Stimulated activated CD4-positive, alpha-beta T cell treated with anti-CD3 and anti-CD28 coated beads, Interleukin-4, amount 100 ng/mL, for 48 hours (primary cell): ENCODE results near the gene TAGLN2.

Experiments used
- DNase-seq, 2 donors: peaks; one replicate each; pipeline ENCODE4 v3.0.0-alpha.2; 2020; ENCODE audit warnings: low read depth in 2 of 2

TAGLN2 gene

DNA sequence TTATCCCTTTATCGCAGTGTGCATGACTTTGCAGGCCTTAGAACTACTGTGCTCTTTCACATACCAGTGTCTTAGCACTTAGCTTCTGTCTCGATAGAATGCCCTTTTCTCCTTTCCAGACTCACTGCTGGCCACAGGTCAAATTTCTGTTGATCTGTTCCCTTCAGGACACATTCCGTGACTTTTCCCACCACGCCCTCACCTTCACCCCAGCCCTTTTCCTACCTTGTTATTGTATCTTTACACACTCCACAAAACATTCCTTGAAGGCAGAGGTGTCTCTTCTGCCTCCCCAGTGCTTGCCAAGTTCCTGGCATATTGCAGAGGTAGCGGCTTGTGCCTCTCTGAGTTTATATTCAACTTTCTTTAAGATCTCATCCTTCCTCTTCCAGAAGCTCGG, 23.8 kb upstream of the TAGLN2 start:
- no peak for DNase-seq

DNA sequence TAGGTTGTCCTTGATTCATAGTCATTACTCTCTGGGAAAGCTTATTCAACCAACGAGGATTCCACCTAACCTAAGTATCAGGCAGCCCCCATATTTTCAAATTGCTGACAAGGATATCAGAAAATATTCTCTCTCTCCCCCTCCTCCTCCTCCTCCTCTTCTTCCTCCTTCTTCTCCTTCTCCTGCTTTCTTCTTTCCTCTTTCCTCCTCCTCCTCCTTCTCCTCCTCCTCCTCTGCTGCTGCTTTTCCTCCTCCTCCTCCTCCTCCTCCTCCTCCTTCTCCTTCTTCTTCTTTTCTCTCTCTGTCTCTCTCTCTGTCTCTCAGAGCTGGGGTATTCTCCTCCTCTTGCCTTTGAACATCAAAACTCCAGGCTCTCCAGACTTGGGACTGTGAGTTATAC, 22.6 kb upstream of the TAGLN2 start:
- DNase-seq = no peak

DNA sequence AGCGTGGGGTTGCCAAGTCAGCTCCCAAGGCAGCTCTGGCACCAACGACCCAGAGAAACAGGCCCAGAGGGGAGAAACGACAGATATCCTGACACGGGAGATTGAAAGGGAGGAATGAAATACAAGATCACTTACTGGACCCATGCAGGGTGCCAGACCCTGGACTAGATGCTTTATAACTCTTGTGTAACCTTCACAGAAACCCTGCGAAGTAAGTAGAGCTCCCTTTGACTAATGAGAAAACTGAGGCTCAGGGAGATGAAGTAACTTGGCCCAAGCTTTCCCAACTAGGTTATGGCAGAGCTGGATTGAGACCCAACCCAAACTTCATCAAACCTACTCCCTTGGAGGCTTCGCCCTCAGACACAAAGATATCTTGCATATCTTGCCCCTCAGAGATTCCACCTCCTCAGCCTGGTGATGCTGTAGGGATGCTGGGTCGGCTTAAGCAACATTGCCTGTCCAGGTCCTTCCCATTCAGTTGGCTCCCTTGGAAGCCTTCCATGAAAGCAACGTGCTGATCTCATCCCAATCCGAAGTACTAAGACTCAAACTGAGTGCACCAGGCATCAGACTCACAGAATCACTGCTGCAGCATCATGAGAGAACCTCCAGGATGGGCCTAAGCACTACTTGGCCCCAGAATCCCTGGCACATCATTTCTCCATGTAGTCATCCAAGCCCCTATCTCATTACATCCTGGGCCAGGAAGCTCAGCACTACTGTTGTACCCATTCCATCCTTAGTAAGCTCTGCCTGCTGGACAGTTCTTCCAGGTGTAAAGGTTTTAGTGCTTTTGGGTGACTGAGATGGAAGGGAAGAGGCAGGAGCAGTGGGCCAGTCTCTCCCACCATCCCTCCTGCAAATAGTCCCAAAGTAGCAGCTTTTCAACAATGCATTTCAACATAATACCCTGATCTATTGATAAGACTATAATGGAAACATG, 21.2 kb upstream of the TAGLN2 start:
- no peak for DNase-seq

DNA sequence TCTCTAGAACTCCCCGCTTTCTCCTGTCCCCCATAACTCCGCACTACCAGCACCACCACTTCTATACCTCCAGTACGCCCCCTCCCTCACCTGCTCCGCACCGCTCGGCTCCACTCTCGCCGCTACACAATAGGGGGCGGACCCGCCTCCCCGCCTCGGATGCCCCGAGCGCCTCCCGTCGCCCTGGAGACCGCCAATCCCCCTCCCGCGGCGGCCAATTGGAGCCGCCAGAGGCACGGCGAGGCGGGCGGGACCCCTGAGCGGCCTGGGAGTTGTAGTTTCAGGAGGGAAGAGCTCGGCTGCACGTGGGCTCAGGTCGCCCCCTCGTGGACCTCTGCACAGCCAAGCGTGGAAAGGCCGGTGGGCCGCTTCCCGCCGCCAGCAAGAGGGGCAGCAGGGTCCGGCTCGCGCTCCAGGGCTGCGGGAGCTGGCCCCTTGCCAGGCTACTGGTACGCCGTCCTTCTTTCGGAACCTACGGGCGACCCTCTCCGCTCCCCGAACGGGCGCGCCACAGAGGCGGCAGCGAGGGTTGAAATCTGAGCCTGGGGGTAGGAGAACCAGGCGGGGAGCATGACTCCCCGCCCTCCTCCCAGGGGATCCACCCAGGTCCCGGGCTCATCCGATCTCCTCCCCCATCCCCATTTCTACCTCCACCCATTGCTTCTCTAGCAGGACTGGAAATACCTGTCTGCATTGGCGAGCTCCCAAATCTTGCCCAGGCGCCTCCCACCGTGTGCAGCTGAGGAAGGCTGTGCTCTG, 20.4 kb upstream of the TAGLN2 start, which contains the start of gene IGSF9:
IGSF9 (minus strand) TSS at position 131 of the 759 bp plus-strand sequence. CDS start 2,159 bp downstream, outside the sequence.
- DNase-seq = peak; percentile 40 to 49

DNA sequence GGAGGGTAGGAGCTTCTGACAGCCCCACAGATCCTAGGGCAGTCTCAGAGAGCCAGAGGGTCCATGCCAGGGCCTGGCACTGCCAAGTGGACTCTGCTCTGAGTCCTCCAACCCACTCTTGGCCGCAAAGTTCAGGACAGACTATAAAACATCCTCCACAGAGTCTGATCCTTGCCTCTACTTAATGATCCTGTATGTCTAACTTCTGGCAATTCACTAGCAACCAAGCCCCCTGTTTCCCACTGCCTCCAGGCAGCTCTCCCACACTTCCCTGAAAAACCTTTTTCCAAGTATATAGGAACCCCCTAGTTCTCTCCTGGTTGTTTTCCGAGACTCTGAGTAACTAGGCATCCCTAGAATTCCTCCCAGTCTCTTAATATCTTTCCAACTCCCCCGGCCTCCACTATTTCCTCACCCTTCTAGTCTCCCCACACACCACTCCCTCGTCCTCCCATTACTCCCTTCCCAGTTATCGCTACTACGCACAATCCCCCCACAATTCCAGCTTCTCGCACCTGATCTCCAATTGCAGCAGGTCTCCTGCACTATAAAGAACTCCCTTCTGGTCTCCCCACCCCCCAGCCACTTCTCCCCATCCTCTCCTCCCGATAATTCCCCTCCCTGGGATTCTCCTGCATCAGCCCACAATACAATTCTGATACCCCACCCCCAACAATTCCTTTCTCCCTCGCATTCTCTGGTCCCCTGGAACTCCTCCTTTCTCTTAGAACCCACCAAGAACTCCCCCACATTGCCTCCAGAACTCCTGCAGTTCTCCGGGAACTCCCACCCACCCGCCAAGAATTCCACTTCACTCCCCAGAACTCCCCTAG, 19.5 kb upstream of the TAGLN2 start:
- DNase-seq = no peak

DNA sequence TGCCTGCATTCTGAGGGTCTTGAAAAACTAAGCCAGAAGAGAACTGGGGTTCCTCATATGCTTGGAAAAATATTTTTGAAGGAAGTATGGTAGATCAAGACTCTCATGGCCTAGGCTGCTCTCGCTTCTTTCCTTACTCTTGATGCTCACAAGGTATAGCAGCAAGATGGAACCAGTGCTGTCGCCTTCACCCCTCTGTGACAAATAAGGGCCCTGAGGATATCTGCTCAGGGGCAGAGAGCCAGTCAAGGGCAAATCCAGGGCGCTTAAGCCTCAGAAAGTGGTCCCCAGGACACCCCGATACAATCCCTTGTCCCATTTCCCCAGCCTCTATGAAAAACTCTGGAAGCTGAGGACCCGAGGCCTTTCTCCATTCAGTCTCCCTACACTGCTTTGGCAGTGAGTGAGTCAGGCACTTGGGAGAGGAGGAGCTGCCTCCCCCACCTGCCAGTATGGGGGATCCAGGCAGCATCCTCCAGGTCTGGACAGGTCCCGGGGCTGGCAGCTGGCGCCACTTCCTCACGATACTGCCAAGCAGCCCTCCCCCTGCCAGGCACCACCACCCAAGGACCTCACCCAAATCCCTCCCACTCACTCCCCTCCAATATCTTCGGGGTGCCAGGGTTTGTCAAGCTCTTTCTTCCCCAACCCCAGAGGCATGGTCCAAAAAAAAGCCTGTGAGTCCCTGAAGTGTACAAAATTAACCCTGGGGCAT, 18.8 kb upstream of the TAGLN2 start:
- DNase-seq = no peak

DNA sequence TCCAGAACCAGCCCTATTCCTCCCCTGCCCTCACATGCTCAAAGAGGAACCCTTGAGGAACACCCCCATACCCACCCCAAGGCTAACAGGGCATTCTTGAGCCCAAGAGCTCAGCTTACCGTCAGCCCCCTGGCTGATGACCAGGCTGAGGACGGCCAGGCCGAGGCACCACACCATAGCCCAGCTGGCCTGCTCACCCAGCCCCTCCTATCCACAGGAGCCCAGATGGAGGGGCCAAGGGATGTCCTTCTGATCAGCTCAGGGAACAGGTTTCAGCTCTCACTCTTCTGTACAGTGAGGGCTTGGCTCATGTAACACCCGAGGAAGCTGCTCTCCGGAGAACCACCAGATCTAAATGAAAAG, 18.0 kb upstream of the TAGLN2 start:
- no peak for DNase-seq

DNA sequence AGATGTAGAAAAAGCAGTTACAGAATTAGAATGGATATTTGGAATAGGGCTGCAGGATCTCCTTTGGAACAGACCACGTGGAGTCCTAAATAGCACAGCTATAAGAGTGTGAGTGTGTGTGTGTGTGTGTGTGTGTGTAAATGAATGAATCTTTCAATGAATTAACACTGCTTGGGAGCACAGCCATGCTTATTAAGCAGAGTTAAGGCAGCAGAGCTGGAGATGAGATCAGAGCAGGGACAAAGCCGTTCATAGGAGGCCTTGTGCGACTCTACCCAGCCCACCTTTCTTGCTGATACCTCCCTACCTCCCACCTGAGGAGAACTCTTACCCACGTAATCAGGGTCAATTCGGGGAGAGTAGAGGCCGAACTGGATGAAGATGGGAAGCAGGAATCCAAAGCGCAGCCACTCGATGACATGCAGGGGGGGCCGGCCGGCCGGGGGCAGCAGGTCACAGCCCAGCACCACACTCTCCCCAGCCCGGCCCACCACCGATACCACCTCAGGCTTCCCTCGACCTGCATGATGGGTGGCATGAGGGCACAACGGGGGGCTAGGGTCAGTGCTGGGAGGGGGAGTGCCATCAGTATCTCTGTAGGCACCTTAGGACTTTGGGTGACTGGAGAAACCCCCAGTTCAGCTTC, 17.4 kb upstream of the TAGLN2 start:
- DNase-seq = no peak

DNA sequence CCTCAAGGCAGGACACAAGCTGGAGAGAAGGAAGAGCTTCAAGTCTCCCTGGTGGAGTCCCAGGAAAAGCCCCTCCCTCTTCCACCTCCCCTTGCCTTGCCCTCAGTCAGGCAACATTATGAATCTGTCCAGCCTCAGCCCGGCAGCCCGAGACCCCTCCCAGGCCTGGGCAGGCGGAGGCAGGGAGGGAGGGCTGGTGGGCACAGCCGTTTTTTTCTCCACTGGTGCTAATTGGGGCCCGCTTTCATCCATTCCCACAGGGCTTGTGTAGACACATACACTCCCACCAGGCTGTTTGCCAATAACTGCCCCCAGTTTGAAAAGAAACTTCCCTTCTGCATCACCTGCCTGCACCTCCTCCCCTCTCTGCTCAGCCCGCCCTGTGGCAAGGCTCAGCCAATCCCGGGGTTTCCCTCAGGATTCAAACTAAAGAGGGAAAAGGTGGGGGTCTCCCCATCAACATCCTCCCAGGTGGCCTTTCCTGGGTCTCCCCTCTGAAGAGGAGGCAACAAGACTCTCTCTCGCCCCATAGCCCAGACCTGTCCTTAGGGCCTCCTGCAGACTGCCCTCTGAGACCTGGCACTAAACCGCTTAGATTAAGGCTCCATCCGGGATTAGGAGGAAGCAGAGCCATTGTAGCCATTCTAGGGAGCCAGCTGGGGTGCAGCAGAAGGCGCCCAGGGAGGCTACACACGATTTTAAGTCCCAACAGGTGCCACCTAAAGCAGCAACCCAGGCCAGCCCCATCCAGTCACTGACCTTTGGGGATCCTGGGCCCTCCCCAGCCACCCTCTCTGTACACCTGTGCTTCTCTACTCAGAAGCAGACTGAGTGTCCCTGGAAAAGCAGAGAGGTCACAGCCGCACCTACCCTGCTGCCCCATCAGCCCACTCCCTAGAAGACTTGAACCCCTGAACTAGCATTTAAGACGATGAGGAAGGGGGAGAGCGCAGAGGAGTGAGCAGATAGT, 16.6 kb upstream of the TAGLN2 start:
- no peak for DNase-seq

DNA sequence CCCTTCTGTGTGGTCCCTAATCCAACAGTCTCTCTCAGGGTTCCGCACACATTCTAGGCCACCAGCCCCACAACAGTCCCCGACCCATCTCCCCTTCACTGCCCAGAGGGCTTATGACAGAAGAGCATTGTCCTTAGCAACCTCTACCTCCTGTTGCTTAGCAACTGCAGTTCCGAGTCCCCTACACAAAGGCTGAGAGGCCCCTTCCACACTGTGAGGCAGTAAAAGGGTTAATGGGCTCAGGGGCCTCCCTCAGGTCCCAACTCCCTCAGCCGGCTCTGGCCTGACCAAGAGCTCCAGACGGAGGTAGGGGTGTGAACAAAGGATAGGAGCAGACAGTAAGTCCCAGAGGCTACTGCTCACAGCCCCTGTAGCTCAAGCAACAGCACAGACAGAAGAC, 15.8 kb upstream of the TAGLN2 start:
- no peak for DNase-seq

DNA sequence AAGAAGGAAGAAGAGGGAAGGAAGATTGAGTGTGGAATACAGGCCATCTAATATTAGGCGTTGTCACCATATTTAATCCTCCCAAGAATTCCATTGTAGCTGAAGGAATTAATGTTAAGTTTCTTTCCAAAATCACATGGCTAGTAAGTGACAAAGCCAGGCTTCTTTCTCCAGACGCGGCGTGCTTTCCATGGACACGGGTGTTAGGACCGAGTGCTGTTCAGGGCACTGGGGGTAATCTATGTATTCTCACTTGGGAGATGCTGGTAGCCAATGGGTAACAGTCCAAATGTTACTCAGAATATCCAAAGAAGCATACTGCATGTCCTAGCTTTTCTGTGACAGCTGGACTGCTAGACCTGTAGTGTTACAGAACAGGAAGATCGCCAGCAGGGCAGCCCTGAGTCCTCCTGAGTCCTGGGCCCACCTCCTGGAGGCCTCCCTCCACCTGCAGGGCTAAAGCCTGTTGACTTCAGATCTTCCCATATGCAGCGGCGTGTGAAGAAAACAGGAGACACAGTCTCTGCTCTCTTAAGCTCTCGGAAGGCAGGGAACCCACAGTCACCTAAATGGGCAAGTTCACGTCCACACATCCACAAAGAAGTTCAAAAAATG, 14.8 kb upstream of the TAGLN2 start:
- DNase-seq = no peak

DNA sequence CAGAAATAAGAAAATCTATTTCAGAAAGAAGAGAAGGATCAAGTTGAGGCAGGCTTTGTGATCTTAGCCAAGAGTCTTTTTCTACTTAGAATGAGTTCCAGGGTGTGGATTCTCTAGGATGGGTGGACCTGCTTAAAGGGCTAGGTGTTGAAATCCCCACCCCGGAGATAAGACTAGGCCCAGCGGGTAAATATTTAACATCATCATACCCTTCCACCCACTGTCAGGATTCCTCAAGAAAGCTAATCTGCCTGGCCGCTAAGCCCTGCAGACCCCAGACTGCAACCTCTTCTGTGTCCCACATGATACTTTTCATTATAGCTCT, 14.3 kb upstream of the TAGLN2 start:
- no peak for DNase-seq

DNA sequence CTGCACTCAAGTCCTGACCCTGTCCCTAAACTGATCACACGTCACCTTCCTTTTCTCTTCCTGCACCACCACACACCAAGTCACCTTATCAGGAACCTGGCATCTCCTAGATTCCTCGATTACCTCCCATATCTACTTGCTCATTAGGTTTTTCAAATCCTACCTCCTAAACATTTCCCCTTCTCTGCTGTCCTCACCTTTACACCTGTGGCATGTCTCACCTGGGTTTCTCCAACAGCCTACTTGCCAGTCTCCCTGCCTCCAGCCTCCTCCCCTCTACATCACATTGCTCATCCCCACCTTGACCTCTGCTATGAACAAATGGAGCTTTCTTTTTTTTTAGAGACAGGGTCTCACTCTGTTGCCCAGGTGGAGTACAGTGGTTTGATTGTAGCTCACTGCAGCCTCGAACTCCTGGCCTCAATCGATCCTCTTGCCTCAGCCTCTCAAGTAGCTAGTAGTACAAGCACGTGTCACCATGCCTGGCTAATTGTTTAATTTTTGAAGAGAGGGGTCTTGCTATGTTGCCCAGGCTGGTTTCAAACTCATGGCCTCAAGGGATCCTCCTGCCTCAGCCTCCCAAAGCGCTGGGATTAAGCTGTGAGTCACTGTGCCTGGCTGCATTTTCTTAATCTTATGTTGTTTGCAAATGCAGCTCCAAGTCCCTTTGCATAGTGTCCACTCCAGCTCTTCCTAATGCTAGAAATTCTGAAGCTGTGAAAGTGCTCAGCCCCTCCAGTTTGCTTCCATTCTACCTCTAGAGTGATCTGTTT, 13.8 kb upstream of the TAGLN2 start:
- DNase-seq = no peak

DNA sequence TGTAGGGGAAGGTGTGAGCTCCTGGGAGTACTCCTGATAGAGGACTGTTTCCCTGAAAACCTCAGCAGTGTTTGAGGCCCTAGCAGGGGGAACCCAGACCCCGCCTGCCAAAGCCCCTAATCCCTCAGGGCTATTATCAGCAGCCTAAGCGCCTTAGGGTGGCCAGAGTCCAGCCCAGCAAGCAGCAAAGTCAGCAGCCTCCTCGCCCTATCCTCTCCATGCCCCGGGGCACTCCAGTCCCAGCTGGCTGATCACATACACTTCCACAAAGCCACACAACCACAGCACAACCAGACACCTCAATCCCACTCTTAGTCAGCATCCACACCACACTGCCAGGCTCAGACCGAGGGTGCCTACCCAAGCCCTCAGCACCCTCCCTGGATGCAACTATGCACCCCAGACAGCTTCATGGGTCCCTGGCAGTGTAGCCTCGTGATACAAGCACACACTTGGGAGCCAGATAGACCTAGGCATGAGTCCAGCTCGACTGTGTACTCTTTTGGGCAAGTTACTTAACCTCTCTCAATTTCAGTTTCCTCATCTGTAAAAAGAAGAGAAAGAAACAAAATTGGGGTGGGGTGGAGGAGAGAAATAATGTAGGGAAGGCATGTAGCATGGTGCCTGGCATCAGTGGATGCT, 13.0 kb upstream of the TAGLN2 start:
- no peak for DNase-seq

DNA sequence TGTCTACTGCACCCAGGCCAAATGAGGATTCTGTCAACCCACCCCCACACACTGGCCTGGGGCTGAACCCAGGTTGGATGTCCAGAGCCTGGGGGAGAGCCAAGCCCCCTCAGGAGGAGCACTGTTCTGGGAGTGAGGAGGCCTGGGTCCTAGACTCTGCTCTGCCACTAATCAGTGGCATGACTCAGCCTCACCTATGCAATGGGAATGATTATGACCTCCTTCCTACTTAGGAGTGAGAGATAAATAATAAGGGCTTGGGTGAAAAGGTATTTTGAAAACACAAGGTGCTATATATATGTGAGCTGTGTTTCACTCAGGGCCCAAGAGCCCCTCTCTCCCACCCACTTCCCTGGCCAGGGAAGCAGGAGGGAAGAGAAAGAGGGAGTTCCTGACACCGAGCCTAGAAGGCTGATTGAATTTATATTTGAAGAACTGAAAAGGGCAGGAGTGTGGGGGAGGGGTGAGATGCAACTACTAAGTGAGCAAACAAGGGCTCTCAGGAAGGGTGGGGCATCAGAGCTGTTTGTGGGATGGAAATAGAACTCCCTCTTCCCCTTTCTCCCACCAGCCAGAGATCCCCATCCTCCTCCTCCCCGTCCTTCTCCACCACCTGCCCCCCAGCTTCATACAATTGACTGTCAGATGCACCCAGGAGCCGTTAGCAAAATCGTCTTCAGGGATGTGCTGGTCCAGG, 11.9 kb upstream of the TAGLN2 start:
- DNase-seq = no peak

DNA sequence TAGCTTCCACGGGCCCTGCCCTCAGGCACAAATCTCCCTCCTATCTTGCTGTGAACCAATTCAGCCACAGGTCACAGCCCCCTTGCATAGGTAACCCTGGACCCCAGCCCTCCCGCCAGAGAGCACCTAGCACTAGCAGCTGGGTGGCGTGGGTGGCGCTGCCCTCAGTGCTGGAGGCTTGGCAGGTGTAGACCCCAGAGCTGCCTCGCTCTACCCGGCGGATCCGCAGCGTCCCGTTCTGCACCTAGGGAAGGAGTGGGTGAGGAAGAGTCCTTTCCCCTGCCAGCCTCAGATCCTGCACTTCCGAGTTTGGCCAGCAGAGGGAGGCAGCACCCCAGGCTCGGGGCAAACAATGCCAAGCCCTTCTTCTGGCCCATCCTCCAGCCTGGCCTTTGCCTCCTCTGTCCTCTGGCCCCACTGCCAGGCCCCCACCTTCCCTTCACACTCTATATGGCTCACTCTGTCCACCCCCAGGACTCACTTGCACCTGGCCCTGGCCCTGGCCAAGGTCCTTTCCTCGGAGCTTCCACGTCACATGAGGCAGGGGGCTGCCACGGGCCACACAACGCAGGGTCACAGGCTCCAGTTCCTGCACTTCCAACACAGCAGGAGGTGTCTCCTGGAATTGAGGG, 11.1 kb upstream of the TAGLN2 start:
- peak; percentile 73 to 87 for DNase-seq

DNA sequence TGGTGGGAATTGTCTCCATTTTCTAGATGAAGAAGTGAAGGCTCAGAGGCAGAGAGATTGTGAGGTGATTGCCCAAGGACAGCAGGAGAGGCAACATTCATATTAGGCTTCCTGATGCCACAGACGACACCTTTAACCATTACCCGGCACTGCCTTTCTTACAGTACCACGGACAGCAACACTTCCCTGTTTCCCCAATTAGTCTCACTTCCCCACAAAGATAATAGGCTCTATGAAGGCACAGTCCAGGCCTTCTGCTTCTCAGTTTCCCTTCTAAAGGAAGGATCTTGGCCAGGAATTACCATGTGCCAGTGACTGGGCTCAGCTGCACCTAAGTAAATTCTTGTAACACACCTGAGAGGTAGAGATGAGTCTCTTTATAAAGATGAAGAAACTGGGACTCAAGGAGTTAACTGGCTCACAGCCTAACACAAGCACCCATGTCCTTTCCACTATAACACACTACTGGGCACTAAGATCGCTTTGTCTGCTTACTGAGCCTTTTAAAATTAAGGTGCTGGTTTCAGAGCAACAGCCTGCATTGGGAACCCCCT, 10.5 kb upstream of the TAGLN2 start:
- DNase-seq = no peak
